H1 (cell line): Measurements from ENCODE around the gene PET100.

Experiments used
- EZH2 ChIP-seq: fragments of 200-600 bp; sonication (generic); IDR thresholded peaks from 2 replicates; pipeline ENCODE4 v1.7.1; 2012; ENCODE audit warnings: low read depth, mild to moderate bottlenecking, moderate library complexity, low read length, inconsistent platforms; ENCODE audit not compliant: severe bottlenecking
- TF ChIP-seq, protein P1 (sequence below), 3 experiments: IDR thresholded peaks; 1 replicate in 2 of 3; 2 replicates in 1 of 3; pipeline versions ENCODE4 v1.5.1 to v1.6.1; 2011; ENCODE audit warnings: low read length in 3 of 3, mild to moderate bottlenecking in 3 of 3, inconsistent platforms in 2 of 3, low read depth in 1 of 3, moderate library complexity in 1 of 3; ENCODE audit not compliant: insufficient read depth in 1 of 3; ENCODE audit errors: control extremely low read depth in 1 of 3

DNA sequence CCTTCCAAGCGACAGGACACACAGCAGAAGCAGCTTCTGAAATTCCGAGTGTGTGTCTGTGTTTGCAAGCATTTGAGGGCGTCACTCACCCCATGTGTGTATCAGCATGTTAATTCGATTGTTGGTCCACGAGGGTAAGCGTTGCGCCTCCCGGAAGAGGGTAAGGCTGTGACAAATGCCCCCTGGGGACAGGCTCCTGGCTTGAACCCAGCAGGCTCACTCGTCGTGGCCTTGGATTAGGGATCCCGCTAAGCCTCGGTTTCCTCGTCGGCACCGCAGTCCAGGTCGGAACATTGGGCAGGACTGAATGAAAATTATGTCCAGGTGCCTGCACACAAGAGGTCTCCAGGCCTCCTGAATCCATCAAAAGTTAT lies 6.7 kb downstream of the PET100 start:
- TF ChIP-seq EZH2, result no peak
- TF ChIP-seq, protein P1, sequence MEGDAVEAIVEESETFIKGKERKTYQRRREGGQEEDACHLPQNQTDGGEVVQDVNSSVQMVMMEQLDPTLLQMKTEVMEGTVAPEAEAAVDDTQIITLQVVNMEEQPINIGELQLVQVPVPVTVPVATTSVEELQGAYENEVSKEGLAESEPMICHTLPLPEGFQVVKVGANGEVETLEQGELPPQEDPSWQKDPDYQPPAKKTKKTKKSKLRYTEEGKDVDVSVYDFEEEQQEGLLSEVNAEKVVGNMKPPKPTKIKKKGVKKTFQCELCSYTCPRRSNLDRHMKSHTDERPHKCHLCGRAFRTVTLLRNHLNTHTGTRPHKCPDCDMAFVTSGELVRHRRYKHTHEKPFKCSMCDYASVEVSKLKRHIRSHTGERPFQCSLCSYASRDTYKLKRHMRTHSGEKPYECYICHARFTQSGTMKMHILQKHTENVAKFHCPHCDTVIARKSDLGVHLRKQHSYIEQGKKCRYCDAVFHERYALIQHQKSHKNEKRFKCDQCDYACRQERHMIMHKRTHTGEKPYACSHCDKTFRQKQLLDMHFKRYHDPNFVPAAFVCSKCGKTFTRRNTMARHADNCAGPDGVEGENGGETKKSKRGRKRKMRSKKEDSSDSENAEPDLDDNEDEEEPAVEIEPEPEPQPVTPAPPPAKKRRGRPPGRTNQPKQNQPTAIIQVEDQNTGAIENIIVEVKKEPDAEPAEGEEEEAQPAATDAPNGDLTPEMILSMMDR (IDR thresholded peaks at IDR 0.05; ENCODE audit: control extremely low read depth in 1 of 3, insufficient read depth in 1 of 3, low read depth in 1 of 3, low read length in 3 of 3), result no peak
